22Rv1 (cell line): ENCODE measurements around the gene GJC2.

Source experiments
- H3K27ac ChIP-seq: fragments of 450-650 bp; 2 replicates; pipeline ENCODE4 v1.5.1; 2017
- ZFX ChIP-seq: fragments of 450-650 bp; IDR thresholded peaks from 2 replicates; pipeline ENCODE4 v1.6.1; 2017; ENCODE audit warnings: antibody characterized with exemption, borderline replicate concordance
- TF ChIP-seq, protein P1 (sequence below): fragments of 450-650 bp; IDR thresholded peaks from 2 replicates; pipeline ENCODE4 v1.5.1; 2017; ENCODE audit warnings: mild to moderate bottlenecking

The GJC2 gene

GRCh38 chr1:228117335-228117734 is 32.4 kb upstream of the GJC2 start:
- no peak overlapping the region for H3K27ac ChIP-seq
- TF ChIP-seq, protein P1, sequence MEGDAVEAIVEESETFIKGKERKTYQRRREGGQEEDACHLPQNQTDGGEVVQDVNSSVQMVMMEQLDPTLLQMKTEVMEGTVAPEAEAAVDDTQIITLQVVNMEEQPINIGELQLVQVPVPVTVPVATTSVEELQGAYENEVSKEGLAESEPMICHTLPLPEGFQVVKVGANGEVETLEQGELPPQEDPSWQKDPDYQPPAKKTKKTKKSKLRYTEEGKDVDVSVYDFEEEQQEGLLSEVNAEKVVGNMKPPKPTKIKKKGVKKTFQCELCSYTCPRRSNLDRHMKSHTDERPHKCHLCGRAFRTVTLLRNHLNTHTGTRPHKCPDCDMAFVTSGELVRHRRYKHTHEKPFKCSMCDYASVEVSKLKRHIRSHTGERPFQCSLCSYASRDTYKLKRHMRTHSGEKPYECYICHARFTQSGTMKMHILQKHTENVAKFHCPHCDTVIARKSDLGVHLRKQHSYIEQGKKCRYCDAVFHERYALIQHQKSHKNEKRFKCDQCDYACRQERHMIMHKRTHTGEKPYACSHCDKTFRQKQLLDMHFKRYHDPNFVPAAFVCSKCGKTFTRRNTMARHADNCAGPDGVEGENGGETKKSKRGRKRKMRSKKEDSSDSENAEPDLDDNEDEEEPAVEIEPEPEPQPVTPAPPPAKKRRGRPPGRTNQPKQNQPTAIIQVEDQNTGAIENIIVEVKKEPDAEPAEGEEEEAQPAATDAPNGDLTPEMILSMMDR = no peak
- TF ChIP-seq ZFX = no peak

- no peak overlapping the region for H3K27ac ChIP-seq
- TF ChIP-seq ZFX = no peak
- TF ChIP-seq, protein P1 = no peak
Observed at GRCh38 chr1:228118040-228118439, 31.7 kb upstream of the GJC2 start.

DNA sequence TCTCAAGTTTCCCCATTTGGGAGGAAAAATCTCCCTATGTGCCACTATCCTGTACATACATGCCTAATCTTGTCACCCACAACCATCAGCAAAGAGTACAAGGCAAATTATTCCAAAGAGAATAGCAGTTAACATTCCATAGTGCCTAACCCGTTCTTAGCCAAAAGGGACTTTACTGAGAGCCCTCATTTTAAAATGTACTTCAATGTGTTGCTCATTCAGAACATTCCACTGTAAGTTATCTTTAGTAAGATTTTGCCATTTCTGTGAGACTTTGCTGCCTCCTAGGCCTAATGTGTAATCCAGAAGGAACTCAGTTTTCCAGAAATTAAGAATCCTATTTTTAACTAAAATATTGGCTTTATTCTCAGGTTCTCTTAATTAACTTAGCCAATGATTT is 29.4 kb upstream of the GJC2 start:
- TF ChIP-seq, protein P1 = no peak
- TF ChIP-seq ZFX = no peak
- no peak overlapping the region for H3K27ac ChIP-seq

DNA sequence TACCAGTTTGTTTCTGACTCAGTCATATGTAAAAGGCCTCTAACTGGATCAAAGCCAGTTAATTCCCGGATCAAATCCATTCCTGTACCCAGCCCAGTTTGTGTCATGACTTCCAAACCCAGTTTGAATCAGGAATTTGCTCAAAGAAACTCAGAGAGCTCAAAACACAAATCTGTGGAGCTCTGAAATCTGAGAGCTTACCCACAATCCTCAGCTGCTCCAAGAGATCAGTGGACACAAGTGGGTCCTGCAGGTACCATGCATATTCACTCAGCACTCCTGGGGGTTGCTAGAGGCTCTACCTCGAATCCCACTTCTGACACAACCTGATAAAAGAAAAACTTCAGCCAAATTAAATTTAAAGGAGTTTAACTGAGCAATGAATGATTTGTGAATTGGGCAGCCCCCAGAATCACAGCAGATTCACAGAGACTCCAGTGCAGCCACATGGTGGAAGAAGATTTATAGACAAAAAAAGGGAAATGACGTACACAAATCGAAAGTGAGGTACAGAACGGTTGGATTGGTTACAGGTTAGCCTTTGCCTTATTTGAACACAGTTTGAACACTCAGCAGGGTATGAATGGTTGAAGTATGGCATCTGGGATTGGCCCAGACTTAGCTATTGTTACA is 28.8 kb upstream of the GJC2 start:
- H3K27ac ChIP-seq = no peak overlapping the region
- TF ChIP-seq, protein P1 = no peak
- no peak for TF ChIP-seq ZFX

DNA sequence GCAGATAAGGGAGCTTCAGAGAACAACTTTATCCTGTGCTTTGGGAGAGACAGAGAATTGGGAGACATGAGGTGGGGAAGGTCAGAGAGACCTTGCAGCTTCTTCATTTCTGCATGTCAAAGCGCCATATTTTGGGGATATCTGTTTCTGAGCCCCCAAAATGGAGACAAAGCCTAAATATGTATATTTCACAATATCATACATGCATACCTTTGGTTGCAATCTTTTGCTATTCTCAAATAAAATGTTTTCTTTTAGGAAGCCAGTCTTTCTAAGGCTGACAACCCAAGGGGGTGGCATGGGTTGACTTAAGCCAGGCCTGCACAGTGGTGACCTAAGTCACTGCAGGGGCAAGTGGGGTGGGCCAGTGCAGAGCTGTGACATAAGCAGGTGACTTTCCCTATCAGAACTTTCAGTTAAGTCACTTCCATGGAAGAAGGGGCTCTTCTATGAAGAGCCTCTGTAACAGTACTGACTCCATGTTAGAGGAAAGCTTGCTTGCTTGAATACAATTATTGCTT is 26.7 kb upstream of the GJC2 start:
- no peak for TF ChIP-seq ZFX
- TF ChIP-seq, protein P1 = no peak
- no peak overlapping the region for H3K27ac ChIP-seq

DNA sequence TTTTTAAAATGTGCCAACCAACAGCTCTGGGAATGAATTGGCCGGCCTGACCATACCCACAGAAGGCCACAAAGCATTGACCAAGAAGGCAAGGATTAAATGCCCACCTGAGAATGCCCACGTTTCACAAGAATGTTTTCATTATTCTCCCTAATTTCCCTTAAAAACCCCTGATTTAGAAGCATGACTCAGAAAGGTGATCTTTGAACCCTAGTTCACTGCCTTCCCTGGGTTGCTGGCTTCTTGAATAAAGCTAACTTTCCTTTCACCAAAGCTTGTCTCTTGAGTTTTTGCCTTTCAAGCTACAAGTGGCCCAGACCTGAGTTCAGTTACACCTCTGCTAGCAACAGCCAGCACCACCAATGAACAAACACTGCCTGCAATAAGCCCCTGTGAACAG is 26.2 kb upstream of the GJC2 start:
- no peak overlapping the region for H3K27ac ChIP-seq
- TF ChIP-seq ZFX = no peak
- TF ChIP-seq, protein P1 = no peak

GRCh38 chr1:228125185-228125584 is 24.5 kb upstream of the GJC2 start:
- no peak for TF ChIP-seq ZFX
- TF ChIP-seq, protein P1 = no peak
- no peak overlapping the region for H3K27ac ChIP-seq
